SH-SY5Y (cell line): ENCODE data around the gene STAT3.
A peak's percentile ranks its signal among the peaks of the same experiment; 100 is the strongest.

Experiments
- GATA2 ChIP-seq: IDR thresholded peaks from 2 replicates; pipeline ENCODE4 v1.6.1; 2011; ENCODE audit warnings: mild to moderate bottlenecking, low read depth, low read length
- GATA3 ChIP-seq: IDR thresholded peaks from 2 replicates; pipeline ENCODE4 v1.6.1; 2011; ENCODE audit warnings: low read depth, mild to moderate bottlenecking, low read length, moderate library complexity

The STAT3 gene

DNA sequence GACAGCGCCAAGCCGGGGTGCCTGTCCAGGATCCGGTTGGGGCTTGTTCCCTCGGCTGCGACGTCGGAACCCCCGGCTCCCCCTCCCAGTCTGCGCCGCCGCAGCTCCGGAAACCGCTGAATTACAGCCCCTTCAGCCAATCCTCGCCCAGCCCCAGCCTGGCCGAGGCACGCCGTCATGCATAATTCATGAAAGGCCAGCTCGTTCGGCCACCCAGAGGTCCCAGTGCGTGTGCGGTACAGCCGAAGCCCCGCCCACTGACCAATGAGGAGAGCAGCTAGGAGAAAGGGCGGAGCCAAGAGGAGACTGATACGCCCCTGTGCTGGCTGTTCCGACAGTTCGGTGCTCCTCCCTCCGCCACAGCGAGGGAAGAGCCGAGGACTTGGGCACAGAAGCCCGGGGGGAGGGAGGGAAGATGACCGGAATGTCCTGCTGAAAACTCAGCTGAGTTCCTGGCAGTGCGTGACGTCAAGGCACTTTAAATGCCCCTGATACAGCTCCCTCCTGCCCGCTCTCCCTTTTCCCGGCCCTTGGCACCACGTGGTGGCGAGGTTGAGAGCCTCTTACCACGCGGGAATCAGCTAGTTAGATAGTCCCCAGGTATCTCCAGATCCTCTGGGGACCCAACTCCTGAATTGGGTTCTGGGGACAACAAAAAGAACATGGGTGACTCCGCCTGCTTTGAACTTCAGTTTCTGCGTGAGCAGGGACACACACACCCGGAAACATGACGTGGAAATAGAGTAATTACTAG is at the start of gene STAT3:
Gene STAT3 (minus strand): TSS at position 62 of the 754 bp plus-strand sequence. CDS start 39,926 bp downstream, outside the sequence.
- TF ChIP-seq GATA3 (no peak), GATA2 (no peak)

DNA sequence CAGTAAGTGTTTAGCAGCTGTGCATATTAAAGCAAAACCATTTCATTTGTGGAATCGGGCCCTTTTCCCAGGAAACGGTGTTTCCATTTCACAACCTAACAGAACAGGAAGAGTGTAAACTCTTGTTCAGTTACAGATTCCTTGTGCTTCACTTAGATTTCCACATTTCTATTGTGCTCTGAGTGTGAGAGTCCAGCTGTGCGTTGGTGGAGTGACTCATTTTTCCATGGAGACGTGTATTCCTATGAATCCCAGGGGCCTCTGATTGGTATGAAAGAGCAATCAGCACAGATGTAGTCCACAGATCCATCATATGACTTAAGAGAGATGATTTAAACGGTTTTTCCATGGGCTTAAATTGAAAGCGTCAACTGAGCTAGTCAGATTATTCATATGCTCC is 48.1 kb upstream of the STAT3 start:
- TF ChIP-seq GATA2: no peak
- TF ChIP-seq GATA3: no peak

DNA sequence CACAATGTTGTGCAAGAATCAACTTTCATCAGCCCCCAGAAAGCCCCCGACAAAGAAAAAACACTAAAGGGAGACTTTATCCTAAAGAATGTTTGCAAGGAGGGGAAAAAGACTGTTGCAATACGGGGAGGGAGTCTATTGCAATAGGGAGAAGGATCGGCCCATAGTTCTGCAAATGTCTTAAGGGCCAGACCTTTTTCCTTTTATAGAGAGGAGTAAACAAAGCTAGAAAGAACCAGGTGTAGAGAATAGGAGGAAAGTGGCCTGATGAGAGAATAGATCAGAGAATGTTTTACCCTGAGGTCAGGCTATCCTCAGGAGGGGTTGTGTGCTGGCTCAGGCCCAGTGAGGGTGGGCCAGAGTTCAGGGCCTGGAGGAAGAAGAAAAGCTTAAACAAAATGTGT is 43.5 kb upstream of the STAT3 start:
- TF ChIP-seq GATA2 (no peak), GATA3 (no peak)

DNA sequence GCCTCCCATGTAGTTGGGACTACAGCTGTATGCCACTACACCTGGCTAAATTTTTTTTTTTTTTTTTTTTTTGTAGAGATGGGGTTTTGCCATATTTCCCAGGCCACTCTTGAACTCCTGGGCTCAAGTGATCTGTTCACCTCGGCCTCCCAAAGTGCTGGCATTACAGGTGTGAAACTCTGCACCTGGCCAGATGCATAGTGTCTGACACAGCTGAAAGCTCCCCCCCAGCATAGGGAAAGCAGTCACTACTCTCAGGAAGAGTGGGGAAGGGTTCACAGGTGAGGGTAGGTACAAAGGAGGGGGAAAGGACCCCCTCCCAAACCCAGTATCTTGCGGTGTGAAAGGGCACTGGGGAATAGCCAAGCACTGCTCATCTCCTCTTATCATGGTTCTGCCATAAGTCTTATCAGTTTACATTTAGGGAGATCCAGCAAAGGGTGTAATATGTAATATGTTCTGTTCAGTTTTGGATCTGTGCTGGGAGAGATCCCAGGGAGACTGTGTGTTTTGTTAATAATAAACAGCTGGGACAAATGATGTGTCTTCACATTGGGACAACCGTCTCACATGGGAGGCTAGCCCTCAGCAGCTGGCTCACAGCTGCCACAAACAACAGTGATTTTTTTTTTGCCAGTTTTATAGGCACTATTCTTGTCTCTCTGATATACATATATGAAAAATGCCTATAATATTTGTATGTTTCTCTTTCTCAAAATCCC is 41.6 kb upstream of the STAT3 start:
- no peak for TF ChIP-seq GATA3
- 0 out of 2 replicates have a peak, but pooled peaks have one; percentile 26 for TF ChIP-seq GATA2

DNA sequence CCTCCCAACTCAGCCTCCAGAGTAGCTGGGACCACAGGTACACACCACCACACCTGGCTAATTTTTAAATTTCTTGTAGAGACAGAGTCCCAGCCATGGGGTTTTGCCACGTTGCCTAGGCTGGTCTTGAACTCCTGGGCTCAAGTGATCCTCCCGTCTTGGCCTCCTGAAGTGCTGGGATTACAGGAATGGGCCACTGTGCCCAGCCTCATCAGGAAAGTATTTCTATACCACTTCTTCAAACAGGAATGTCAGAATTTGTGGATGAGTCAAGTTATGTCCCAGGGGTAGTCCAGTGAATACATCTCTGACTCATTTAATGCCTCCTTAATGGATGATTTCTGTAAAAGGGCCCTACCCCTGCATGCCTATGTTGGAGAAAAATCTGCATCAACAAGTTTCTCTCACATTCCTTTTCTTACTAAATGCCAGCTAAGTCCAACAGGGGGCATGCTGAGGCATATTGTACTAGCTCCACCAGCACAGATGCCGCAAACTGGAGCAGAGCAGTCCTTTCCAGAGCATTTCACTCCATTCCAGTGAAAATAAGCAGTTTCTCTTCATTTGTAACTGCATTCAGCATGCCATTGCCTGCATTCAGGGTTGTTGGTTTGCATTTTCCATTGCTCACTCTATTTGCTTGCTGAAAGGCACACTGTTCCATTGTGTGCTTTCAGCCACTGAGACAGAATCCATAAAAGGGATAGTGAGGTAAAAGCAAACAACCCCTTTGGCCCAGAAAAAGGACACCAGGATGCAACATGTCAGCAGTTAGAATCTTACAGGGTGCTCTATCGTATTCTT is 40.1 kb upstream of the STAT3 start:
- no peak for TF ChIP-seq GATA2
- no peak for TF ChIP-seq GATA3

DNA sequence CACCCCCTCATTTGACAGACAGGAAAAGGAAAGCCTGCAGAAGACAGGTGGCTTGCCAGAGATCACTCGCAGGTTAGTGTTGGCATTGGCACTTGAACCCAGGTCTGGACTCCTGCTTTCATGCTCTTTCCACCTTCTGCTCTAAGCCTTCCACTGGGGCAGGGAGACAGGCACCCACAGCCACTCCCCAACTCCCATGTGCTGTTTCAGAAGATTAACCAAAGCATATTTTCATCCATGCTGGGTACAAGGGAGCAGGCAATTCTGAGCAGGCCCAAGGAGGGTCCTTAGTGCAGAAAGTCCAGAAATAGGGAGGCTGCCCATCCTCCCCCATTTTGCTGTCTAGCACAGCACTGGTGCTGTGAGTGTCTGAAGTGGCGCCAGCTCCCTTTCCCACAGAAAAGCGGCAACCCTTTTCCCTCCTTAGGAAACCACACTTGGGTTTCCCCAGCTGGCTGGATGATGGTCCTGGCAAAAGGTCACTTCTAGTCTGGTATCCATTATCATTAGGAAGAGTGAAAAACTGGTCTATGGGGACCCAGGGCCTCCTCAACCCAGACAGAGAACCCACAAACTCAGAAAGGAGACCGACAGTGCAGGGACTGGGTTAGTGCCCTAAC is 36.9 kb upstream of the STAT3 start:
- no peak for TF ChIP-seq GATA3
- no peak for TF ChIP-seq GATA2

DNA sequence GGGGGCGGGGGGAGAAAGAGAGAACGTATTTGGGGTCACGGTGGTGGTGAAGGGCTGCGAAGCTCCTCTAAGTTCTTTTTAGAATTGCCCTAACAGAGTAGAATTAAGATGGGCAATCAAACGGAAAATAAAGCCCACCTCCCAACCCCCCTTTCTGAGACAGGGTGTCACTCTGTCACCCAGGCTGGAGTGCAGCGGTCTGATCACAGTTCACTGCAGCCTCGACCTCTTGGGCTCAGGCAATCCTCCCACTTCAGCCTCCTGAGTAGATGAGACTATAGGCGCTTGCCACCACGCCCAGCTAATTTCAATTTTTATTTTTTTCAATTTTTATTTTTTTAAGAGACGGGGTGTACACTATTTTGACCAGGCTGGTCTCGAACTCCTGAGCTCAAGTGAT is 35.5 kb upstream of the STAT3 start:
- TF ChIP-seq GATA3 (no peak), GATA2 (no peak)

DNA sequence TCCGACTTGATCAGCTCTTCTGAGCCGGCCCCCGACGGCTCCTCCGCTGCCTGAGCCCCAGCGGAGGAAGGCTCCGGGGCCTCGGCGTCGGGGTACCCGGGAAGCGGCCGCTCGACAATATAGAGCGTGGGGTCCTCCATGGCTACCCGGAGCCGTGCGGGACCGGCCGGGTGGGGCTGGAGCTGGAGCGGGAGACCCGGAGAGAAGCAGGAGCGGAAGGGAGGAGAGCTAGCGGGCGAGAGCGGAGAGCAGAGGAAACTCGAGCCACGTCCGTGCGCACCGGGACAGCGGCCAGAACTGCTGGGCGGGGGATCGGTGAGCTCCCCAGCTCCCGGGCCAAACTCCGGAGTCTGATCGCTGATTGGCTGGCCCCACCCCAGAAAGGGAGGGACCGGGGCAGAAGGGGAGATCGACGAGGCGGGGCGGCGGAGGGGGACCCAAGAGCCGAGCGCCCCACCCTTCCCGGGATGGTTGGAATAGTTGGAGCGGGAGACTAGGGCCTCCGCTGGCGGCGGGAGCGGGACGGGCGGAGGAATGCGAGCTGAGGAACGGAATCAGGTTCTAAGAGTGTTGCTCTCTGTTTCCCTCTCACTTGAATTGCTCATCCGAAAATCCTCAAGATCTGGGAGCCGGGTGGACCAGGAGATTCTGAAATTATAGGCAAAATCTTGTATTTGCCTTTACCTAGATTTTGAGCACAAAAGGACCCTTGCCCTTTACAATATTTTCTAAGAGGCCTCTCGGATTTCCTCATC is 34.9 kb upstream of the STAT3 start, which contains the start of gene CAVIN1:
Gene CAVIN1 (minus strand): TSS at position 299 of the 755 bp plus-strand sequence. CDS start 159 bp downstream, at position 140.
- no peak for TF ChIP-seq GATA3
- no peak for TF ChIP-seq GATA2

DNA sequence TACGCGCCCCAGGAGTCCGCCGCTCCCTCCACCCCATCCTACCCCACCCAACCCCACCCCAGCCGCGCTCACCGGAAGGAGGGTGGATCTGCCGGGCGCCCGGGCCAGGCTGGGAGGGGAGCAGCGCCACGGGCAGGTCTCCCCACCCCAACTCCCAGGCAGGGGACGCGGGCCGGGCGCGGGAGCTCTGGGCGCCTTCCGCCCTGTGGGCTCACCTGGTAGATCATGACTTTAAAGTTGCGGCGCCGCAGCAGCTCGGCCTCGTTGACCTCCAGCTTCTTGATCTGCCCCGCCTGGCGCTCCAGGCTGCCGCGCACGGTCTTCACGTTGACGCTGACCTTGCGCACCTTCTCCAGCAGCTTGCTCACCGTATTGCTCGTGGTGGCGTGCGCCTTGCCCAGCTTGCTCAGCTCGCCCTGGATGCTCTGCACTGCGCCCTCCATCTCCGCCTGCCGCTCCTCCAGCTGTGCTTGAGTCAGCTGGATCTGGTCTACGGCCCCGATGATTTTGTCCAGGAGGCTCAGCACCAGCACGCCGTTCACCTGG is 34.2 kb upstream of the STAT3 start:
- TF ChIP-seq GATA2 (no peak), GATA3 (no peak)

DNA sequence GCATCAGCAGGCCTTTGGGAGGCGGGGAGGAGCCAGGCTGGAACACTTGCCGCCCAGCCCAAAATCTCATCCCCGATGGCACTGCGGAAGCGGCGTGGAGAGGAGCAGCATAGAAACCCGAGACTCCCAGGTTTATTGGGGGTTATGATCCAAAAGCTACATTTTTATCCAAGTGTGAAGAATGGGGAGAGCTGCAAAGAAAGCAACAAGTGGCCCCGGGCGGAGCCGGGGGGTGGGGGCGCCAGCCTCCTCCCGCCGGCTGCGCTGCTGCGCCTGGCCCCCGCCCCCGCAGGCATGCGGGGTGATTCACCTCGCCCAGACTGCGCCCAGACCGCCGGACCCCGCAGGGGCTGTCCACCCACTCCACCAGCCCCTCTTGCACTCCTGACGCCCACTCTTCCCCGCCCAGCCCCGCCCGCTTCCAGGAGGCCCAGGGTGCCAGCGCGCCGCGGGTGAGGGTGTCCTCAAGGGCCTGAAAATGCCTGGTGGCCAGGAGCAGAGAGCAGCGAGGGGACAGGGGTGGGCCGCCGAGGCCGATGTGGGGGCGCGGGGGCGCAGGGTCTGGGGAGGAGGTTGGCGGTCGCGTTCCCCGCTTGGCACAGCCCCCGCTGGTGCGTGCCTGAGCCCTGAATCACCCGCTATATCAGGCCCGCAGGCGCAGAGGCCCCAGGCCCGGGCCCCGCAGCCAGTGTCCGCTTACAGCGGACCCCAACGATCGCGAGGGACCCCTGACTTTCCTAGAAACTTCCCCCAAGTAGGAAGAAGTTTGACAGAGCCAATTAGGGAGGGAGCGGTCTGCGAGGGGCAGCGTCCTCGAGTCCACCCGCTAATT is 33.5 kb upstream of the STAT3 start:
- TF ChIP-seq GATA3 (no peak), GATA2 (no peak)

DNA sequence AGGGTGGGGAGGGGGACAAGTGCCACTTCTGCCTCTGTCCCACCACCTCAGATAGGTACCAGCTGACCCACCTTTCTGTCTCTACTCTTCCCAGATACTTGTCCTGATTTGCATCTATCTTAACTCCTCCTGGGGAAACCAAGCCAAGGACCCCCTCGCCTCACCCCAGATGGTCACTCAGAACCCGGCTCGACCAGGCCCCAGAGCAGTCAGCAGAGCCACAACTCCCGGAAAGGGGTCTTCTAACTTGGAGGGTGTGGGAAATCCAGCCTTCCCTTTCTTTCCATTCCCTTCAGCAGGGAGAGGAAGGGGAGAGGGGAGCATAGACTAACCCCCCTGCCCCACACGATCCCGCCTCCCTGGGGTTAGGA is 32.9 kb upstream of the STAT3 start:
- TF ChIP-seq GATA3 (no peak), GATA2 (no peak)
